ENCODE measurements around the gene STAG3.
"Not testable (repeated sequence)": the region's sequence is repeated elsewhere in the genome, so short reads cannot be mapped to it uniquely, and the experiment has no call there.

STAG3 gene

GRCh38 chr7:100247152-100247757 is 69.5 kb downstream of the STAG3 start:
- Histone ChIP-seq H3K4me3 (ENCODE audit: low read depth, low read length) (no peak overlapping the region), H3K4me1 (no peaks in the 10 kb centered on the region), H3K9me3 (no peaks in the 10 kb centered on the region), H3K27me3 (no peaks in the 10 kb centered on the region), H3K36me3 (no peaks in the 10 kb centered on the region)
- peak; percentile 35 for DNase-seq
- no peak for TF ChIP-seq CTCF (IDR thresholded peaks at IDR 0.05; ENCODE audit: low read depth, low read length)

- Histone ChIP-seq H3K9me3 (no peaks in the 10 kb centered on the region), H3K4me1 (no peaks in the 10 kb centered on the region), H3K27me3 (no peaks in the 10 kb centered on the region), H3K4me3 (ENCODE audit: low read depth, low read length) (no peak overlapping the region), H3K36me3 (no peaks in the 10 kb centered on the region)
- no peak for TF ChIP-seq CTCF (IDR thresholded peaks at IDR 0.05; ENCODE audit: low read depth, low read length)
- DNase-seq = no peak
These were observed 70.8 kb downstream of the STAG3 start for GRCh38 chr7:100248483-100248882.

GRCh38 chr7:100257017-100257416 is 79.3 kb downstream of the STAG3 start:
- DNase-seq = no peak
- H3K36me3 ChIP-seq = no peaks in the 10 kb centered on the region

GRCh38 chr7:100259984-100260383 is 82.3 kb downstream of the STAG3 start:
- not testable (repeated sequence) for H3K9me3 ChIP-seq; H3K4me3 ChIP-seq (ENCODE audit: low read depth, low read length); H3K36me3 ChIP-seq; H3K4me1 ChIP-seq; H3K27me3 ChIP-seq; DNase-seq

More at GRCh38 chr7:100257017-100257416, 79.3 kb downstream of the STAG3 start:
- H3K4me3 ChIP-seq (ENCODE audit: low read depth, low read length) = no peak overlapping the region
- no peaks in the 10 kb centered on the region for H3K4me1 ChIP-seq
- H3K27me3 ChIP-seq = no peaks in the 10 kb centered on the region
- no peaks in the 10 kb centered on the region for H3K9me3 ChIP-seq
- TF ChIP-seq CTCF (IDR thresholded peaks at IDR 0.05; ENCODE audit: low read depth, low read length) = no peak

GRCh38 chr7:100262896-100263295 is 85.2 kb downstream of the STAG3 start:
- H3K4me3 ChIP-seq (ENCODE audit: low read depth, low read length); H3K4me1 ChIP-seq; H3K9me3 ChIP-seq; H3K36me3 ChIP-seq; DNase-seq; H3K27me3 ChIP-seq: not testable (repeated sequence)
